HFF-Myc (cell line): Measurements from ENCODE around the gene SEPHS1.
A peak's percentile ranks its signal among the peaks of the same experiment; 100 is the strongest.

ENCODE experiments used
- DNase-seq: peaks from one replicate; pipeline ENCODE4 v3.0.0-alpha.2; 2011; ENCODE audit warnings: low read depth; ENCODE audit errors: extremely low read depth
- H3K4me3 ChIP-seq: replicated peaks from 2 replicates; pipeline ENCODE4 v1.5.1; 2011; ENCODE audit warnings: low read depth, mild to moderate bottlenecking, control low read depth, low read length
- CTCF ChIP-seq: IDR thresholded peaks from 2 replicates; pipeline ENCODE4 v1.5.1; 2012; ENCODE audit warnings: mild to moderate bottlenecking, low read depth, low read length, control low read depth; ENCODE audit errors: missing control alignments

The SEPHS1 gene

GRCh38 chr10:13348216-13349017 is at the start of gene SEPHS1:
Gene SEPHS1 (minus strand): TSS chr10:13348293. CDS start chr10:13344950, 3,343 bp downstream.
- peak; percentile 33 for DNase-seq
- TF ChIP-seq CTCF = no peak
- peak within 1 kb of the TSS; percentile 83 for H3K4me3 ChIP-seq

GRCh38 chr10:13397052-13397451 is 49.0 kb upstream of the SEPHS1 start:
- no peak overlapping the region for H3K4me3 ChIP-seq
- no peak for TF ChIP-seq CTCF
- no peak for DNase-seq

- no peak for TF ChIP-seq CTCF
- no peak for DNase-seq
- H3K4me3 ChIP-seq = no peak overlapping the region
These were observed 48.3 kb upstream of the SEPHS1 start for GRCh38 chr10:13396369-13396768.

GRCh38 chr10:13395540-13395939 is 47.4 kb upstream of the SEPHS1 start:
- no peak for DNase-seq
- no peak overlapping the region for H3K4me3 ChIP-seq
- no peak for TF ChIP-seq CTCF

GRCh38 chr10:13393640-13394039 is 45.5 kb upstream of the SEPHS1 start:
- DNase-seq = no peak
- no peak for TF ChIP-seq CTCF
- no peak overlapping the region for H3K4me3 ChIP-seq

- H3K4me3 ChIP-seq = no peak overlapping the region
- no peak for DNase-seq
- TF ChIP-seq CTCF = no peak
These were observed 44.6 kb upstream of the SEPHS1 start for GRCh38 chr10:13392701-13393100.
